Epithelial cell of proximal tubule (primary cell): Measurements from ENCODE around the gene PPP1CB. TPM values are rescaled to one million over a fixed set of nuclear protein-coding genes. Genes with fewer than 3 reads are reported as not detected.

Experiments
- DNase-seq: peaks from one replicate; pipeline ENCODE4 v3.0.0-alpha.2; 2011; ENCODE audit warnings: low read depth
- H3K4me3 ChIP-seq: 2 replicates; pipeline ENCODE4 v1.5.1; 2011; ENCODE audit warnings: low read depth, mild to moderate bottlenecking, low read length
- CTCF ChIP-seq: conservative IDR thresholded peaks from 2 replicates; pipeline ENCODE4 v1.5.1; 2012; ENCODE audit warnings: low read depth, mild to moderate bottlenecking, low read length
- total RNA-seq: library from RNA; depleted of rRNA; stranded (reverse); fragments of >200 nt; gene quantifications from 2 replicates; pipeline ENCODE4 v1.2.3, GENCODE V29; 2015

Gene PPP1CB
- total RNA-seq, 1 donor from 2014 or later, result 173 TPM

GRCh38 chr2:28748941-28749340 lies 2.7 kb upstream of the PPP1CB start:
- TF ChIP-seq CTCF, result no peak
- H3K4me3 ChIP-seq, result no peak overlapping the region
- DNase-seq, result no peak

GRCh38 chr2:28749526-28749925 lies 2.1 kb upstream of the PPP1CB start:
- DNase-seq, result no peak
- TF ChIP-seq CTCF, result no peak
- no peak overlapping the region for H3K4me3 ChIP-seq

- H3K4me3 ChIP-seq, result peak overlapping the region; percentile 93
- DNase-seq, result peak; percentile 61
- peak; percentile 28 for TF ChIP-seq CTCF
Measured at GRCh38 chr2:28750316-28751251, 1.0 kb upstream of the PPP1CB start.

GRCh38 chr2:28751956-28752630 lies 463 bp downstream of the PPP1CB start:
- no peak for DNase-seq
- no peak for TF ChIP-seq CTCF
- H3K4me3 ChIP-seq, result peak overlapping the region; percentile 93

GRCh38 chr2:28752631-28753376 lies 1.2 kb downstream of the PPP1CB start:
- DNase-seq, result no peak
- TF ChIP-seq CTCF, result no peak
- H3K4me3 ChIP-seq, result peak overlapping the region; percentile 93

- no peak for TF ChIP-seq CTCF
- no peak for DNase-seq
- H3K4me3 ChIP-seq, result peak overlapping the region; percentile 93
Measured at GRCh38 chr2:28754321-28754720, 2.7 kb downstream of the PPP1CB start.
